Loucy (cell line): ENCODE results near the gene KAT7.

Experiments used
- H2AFZ ChIP-seq: fragments of 200-600 bp; sonication (generic); 2 replicates; pipeline ENCODE4 v1.6.0; 2016; ENCODE audit warnings: antibody characterized with exemption, mild to moderate bottlenecking, low read length, moderate library complexity
- H3F3A ChIP-seq: fragments of 200-600 bp; 2 replicates; pipeline ENCODE4 v1.6.0; 2016; ENCODE audit warnings: antibody characterized with exemption, low read depth, mild to moderate bottlenecking
- H3K27me3 ChIP-seq: fragments of 200-600 bp; sonication (generic); 2 replicates; pipeline ENCODE4 v1.6.1; 2014; ENCODE audit warnings: low read length, mild to moderate bottlenecking; ENCODE audit not compliant: insufficient read depth, poor library complexity, severe bottlenecking
- H3K36me3 ChIP-seq: fragments of 200-600 bp; sonication (generic); 2 replicates; pipeline ENCODE4 v1.6.1; 2016; ENCODE audit warnings: low read length; ENCODE audit not compliant: insufficient read depth
- H3K4me1 ChIP-seq: fragments of 200-600 bp; sonication (generic); 2 replicates; pipeline ENCODE4 v1.5.1; 2014; ENCODE audit warnings: low read length, mild to moderate bottlenecking; ENCODE audit not compliant: insufficient read depth, poor library complexity, severe bottlenecking
- H3K4me2 ChIP-seq: fragments of 200-600 bp; sonication (generic); 2 replicates; pipeline ENCODE4 v1.6.0; 2014; ENCODE audit warnings: antibody characterized with exemption, low read length, low read depth, mild to moderate bottlenecking; ENCODE audit not compliant: poor library complexity, severe bottlenecking
- H3K4me3 ChIP-seq: fragments of 200-600 bp; sonication (generic); 2 replicates; pipeline ENCODE4 v1.5.1; 2014; ENCODE audit warnings: low read length, mild to moderate bottlenecking, mixed read lengths; ENCODE audit not compliant: poor library complexity, severe bottlenecking
- H3K79me2 ChIP-seq: fragments of 200-600 bp; sonication (generic); 2 replicates; pipeline ENCODE4 v1.6.1; 2014; ENCODE audit warnings: low read length; ENCODE audit not compliant: insufficient read depth
- H3K9ac ChIP-seq: fragments of 200-600 bp; sonication (generic); 2 replicates; pipeline ENCODE4 v1.6.0; 2014; ENCODE audit warnings: mild to moderate bottlenecking, low read depth, low read length, moderate library complexity; ENCODE audit not compliant: poor library complexity, severe bottlenecking
- H3K9me2 ChIP-seq: fragments of 200-600 bp; sonication (generic); replicated peaks from 2 replicates; pipeline ENCODE4 v1.6.1; 2016; ENCODE audit warnings: low read depth, low read length, mixed read lengths
- H3K9me3 ChIP-seq: fragments of 200-600 bp; sonication (generic); 2 replicates; pipeline ENCODE4 v1.6.1; 2014; ENCODE audit warnings: mild to moderate bottlenecking, antibody characterized with exemption, low read length, low read depth; ENCODE audit not compliant: insufficient read depth
- H4K20me1 ChIP-seq: fragments of 200-600 bp; sonication (generic); 2 replicates; pipeline ENCODE4 v1.6.0; 2014; ENCODE audit warnings: antibody characterized with exemption, low read length, mild to moderate bottlenecking; ENCODE audit not compliant: insufficient read depth, poor library complexity, severe bottlenecking
- CTCF ChIP-seq: fragments of 200-600 bp; sonication (generic); conservative IDR thresholded peaks from 2 replicates; pipeline ENCODE4 v1.5.1; 2014; ENCODE audit warnings: mild to moderate bottlenecking, antibody characterized with exemption, low read length
- EZH2phosphoT487 ChIP-seq: fragments of 200-600 bp; IDR thresholded peaks from 2 replicates; pipeline ENCODE4 v1.6.1; 2018; ENCODE audit warnings: antibody characterized with exemption, mild to moderate bottlenecking, moderate library complexity, borderline replicate concordance

Gene KAT7

GRCh38 chr17:49817993-49818392, 29.5 kb downstream of the KAT7 start:
- TF ChIP-seq CTCF = no peak
- no peak for TF ChIP-seq EZH2phosphoT487
- peak overlapping the region; percentile 39 for H3K9ac ChIP-seq
- peaks cover 14% of the 10 kb centered on the region; the same call in 1 of the 2 replicates for H3F3A ChIP-seq
- H3K4me1 ChIP-seq = peaks cover 42% of the 10 kb centered on the region
- no peaks in the 10 kb centered on the region for H3K9me2 ChIP-seq
- peak overlapping the region; percentile 55 for H3K4me3 ChIP-seq
- H3K9me3 ChIP-seq = no peaks in the 10 kb centered on the region
- peak overlapping the region; percentile 70 for H3K4me2 ChIP-seq
- peaks cover 5% of the 10 kb centered on the region for H4K20me1 ChIP-seq
- H2AFZ ChIP-seq = no peak overlapping the region
- H3K79me2 ChIP-seq = peaks cover 53% of the 10 kb centered on the region; the same call in 1 of the 2 replicates
- peaks cover 81% of the 10 kb centered on the region for H3K36me3 ChIP-seq
- no peaks in the 10 kb centered on the region for H3K27me3 ChIP-seq

- H3K9ac ChIP-seq = peak overlapping the region; percentile 39
- no peaks in the 10 kb centered on the region for H3K9me2 ChIP-seq
- peaks cover 5% of the 10 kb centered on the region for H4K20me1 ChIP-seq
- H3K27me3 ChIP-seq = no peaks in the 10 kb centered on the region
- TF ChIP-seq CTCF (no peak), EZH2phosphoT487 (no peak)
- H2AFZ ChIP-seq = no peak overlapping the region
- peaks cover 46% of the 10 kb centered on the region; the same call in 1 of the 2 replicates for H3K79me2 ChIP-seq
- peak overlapping the region; percentile 35 for H3K4me3 ChIP-seq
- H3F3A ChIP-seq = peaks cover 14% of the 10 kb centered on the region; the same call in 1 of the 2 replicates
- H3K4me1 ChIP-seq = peaks cover 42% of the 10 kb centered on the region
- H3K4me2 ChIP-seq = peak overlapping the region; percentile 70
- H3K36me3 ChIP-seq = peaks cover 81% of the 10 kb centered on the region
- no peaks in the 10 kb centered on the region for H3K9me3 ChIP-seq
Observed at GRCh38 chr17:49819138-49819537, 30.7 kb downstream of the KAT7 start.

GRCh38 chr17:49819651-49820050, 31.2 kb downstream of the KAT7 start:
- Histone ChIP-seq H3K4me1 (peaks cover 42% of the 10 kb centered on the region), H3K4me3 (peak overlapping the region; percentile 35), H4K20me1 (peaks cover 5% of the 10 kb centered on the region), H3K9me3 (no peaks in the 10 kb centered on the region), H3K9ac (peak overlapping the region; percentile 47), H3K79me2 (peaks cover 41% of the 10 kb centered on the region; the same call in 1 of the 2 replicates), H3F3A (peaks cover 14% of the 10 kb centered on the region; the same call in 1 of the 2 replicates), H3K4me2 (peak overlapping the region; percentile 70), H2AFZ (no peak overlapping the region), H3K36me3 (peaks cover 81% of the 10 kb centered on the region), H3K9me2 (no peaks in the 10 kb centered on the region), H3K27me3 (no peaks in the 10 kb centered on the region)
- TF ChIP-seq CTCF = no peak
- no peak for TF ChIP-seq EZH2phosphoT487
